NCI-H1694 (cell line): ENCODE results near the gene BICC1.
"Not testable (repeated sequence)": the region's sequence is repeated elsewhere in the genome, so short reads cannot be mapped to it uniquely, and the experiment has no call there.

Source experiments
- DNase-seq: peaks from one replicate; lab custom pipeline; 2025; lab: John Stamatoyannopoulos, UW

The BICC1 gene

DNA sequence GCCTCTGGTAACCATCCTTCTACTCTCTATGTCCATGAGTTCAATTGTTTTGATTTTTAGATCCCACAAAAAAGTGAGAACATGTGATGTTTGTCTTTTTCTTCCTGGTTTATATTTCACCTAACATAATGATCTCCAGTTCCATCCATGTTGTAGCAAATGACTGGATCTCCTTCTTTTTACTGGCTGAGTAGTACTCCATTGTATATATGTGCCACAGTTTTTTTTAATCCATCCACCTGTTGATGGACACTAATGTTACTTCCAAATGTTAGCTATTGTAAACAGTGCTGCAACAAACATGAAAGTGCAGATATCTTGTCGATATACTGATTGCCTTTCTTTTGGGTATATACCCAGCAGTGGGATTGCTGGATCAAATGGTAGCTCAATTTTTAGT, 345.5 kb downstream of the BICC1 start:
- DNase-seq = not testable (repeated sequence)

DNA sequence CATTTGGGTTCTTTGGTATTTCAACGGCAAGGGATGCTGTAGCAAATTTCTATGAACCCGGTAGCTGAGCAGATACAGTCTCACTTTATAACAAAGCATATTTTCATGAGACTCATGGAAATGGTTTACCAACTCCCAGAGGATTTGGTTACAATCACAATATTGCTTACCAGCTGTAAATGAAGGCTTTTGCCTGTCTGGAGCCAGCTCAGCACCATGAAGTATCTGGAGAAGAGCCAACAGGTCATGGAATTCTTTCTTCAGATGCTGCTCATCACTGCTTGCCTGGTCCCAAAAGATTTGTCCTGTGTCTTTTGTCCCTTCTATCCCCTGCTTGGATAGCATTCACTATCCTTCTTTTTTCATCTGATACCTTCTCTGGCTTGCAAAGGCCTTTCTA, 346.9 kb downstream of the BICC1 start:
- no peak for DNase-seq

GRCh38 chr10:58867683-58868082, 355.0 kb downstream of the BICC1 start:
- no peak for DNase-seq

- DNase-seq = no peak
Observed at GRCh38 chr10:58868736-58869435, 356.2 kb downstream of the BICC1 start.

DNA sequence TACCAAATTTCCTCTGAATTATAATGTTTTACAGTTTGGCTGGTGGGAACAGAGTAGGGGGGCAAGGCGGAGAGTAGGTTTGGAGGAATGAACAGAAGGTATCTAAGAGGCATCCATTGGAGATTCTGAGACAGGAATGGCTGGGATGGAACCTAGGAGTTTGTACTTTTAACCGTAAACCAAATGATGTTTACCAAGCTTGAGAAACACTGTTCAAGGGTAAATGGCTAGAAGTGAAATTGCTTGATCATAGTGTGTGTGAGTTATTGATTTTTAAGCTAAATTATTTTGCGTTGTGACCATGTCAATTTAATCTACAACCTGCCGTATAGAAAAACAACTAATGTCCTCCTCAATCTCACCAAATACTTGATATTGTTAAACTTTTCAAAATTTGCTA, 357.4 kb downstream of the BICC1 start:
- no peak for DNase-seq

GRCh38 chr10:58873161-58873560, 360.5 kb downstream of the BICC1 start:
- DNase-seq = no peak
